Erythroblast (primary cell): ENCODE results near the gene GLDC.

Experiments used
- GATA1 ChIP-seq: IDR thresholded peaks from 2 replicates; pipeline ENCODE4 v1.6.1; 2011; ENCODE audit warnings: low read depth, mild to moderate bottlenecking, control low read depth, low read length, moderate library complexity
- POLR2A ChIP-seq: IDR thresholded peaks from 2 replicates; pipeline ENCODE4 v1.6.1; 2011; ENCODE audit warnings: mild to moderate bottlenecking, low read length

- TF ChIP-seq POLR2A (no peak), GATA1 (no peak)
Observed at GRCh38 chr9:6600006-6600405, 45.5 kb downstream of the GLDC start.
